ENCODE measurements around the gene GRPEL2. TPM values are rescaled to one million over a fixed set of nuclear protein-coding genes. Genes with fewer than 3 reads are reported as not detected.

GRPEL2 gene
- total RNA-seq, 1 experiment from 2014 or later: 86.6 TPM

GRCh38 chr5:149379818-149380374 lies 34.6 kb downstream of the GRPEL2 start:
- Mint-ChIP-seq H3K27me3 (ENCODE audit: insufficient read depth, unreplicated experiment) (no peaks in the 10 kb centered on the region), H3K4me1 (ENCODE audit: insufficient read depth, unreplicated experiment) (no peaks in the 10 kb centered on the region), H3K9me3 (ENCODE audit: unreplicated experiment) (no peaks in the 10 kb centered on the region), H3K36me3 (ENCODE audit: insufficient read depth, unreplicated experiment) (peaks cover 5% of the 10 kb centered on the region), H3K4me3 (ENCODE audit: unreplicated experiment) (no peak overlapping the region), H3K27ac (ENCODE audit: low read depth, unreplicated experiment) (no peak overlapping the region)
- ChIA-PET POLR2A (interaction anchor here (0.8 to 1.2 kb wide), 2 partner anchors 182 to 185 kb away, joined by 3 to 8 read pairs; no protein-coding TSS in a partner anchor), CTCF (interaction anchor here (0.5 to 46.8 kb wide), 21 partner anchors 8 to 728 kb away, joined by 3 to 1231 read pairs (median 5); partner anchors contain the start of genes CSNK1A1 and PCYOX1L)
- intact Hi-C loops (cut with micrococcal nuclease): loop anchor here (5.0 kb wide), 1 partner anchor 447 kb away; no protein-coding TSS in a partner anchor
- TF ChIP-seq CTCF (IDR thresholded peaks at IDR 0.05; ENCODE audit: unreplicated experiment): no peak
- no peak for DNase-seq (ENCODE audit: unreplicated experiment)
- no TSS peak for BruUV-seq (replicated peaks)

DNA sequence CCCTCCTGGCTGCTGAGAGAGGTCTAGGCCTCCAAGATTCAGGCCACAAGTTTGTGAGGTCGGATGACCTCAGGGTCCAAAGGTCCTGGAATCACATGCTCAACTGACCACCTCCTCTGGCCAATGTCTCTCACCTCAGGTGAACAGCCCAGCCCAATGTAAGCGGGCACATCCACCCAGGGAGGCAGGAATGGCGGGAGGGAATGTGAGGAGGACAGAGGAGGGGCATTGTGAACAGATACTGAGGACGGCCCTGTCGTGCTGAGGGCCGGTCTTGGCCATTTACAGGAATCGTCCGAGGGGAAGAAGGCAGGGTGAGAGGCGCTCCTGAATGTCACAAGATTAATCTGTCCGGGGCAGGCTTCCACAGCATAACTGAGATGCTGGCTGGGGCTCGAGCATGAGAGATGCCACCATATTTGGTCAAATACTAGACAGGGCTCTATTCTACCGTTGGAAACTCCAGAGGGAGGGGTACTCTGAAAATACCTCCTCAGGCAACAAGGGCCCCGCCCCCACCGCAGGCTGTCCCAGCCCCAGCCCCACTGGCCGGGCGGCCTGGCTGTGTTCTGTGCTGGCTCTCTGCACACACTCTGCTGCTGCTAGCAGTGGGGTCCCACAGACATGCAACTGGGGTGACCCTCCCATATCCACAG lies 35.3 kb downstream of the GRPEL2 start:
- Mint-ChIP-seq H3K27me3 (ENCODE audit: insufficient read depth, unreplicated experiment) (no peaks in the 10 kb centered on the region), H3K36me3 (ENCODE audit: insufficient read depth, unreplicated experiment) (peaks cover 5% of the 10 kb centered on the region), H3K9me3 (ENCODE audit: unreplicated experiment) (no peaks in the 10 kb centered on the region), H3K4me3 (ENCODE audit: unreplicated experiment) (no peak overlapping the region), H3K4me1 (ENCODE audit: insufficient read depth, unreplicated experiment) (no peaks in the 10 kb centered on the region), H3K27ac (ENCODE audit: low read depth, unreplicated experiment) (no peak overlapping the region)
- TF ChIP-seq CTCF (IDR thresholded peaks at IDR 0.05; ENCODE audit: unreplicated experiment): no peak
- no peak for DNase-seq (ENCODE audit: unreplicated experiment)
- ChIA-PET CTCF (interaction anchor here (0.5 to 46.8 kb wide), 51 partner anchors 9 to 727 kb away, joined by 3 to 1231 read pairs (median 5); partner anchors contain the start of genes CSNK1A1, GRPEL2 and PCYOX1L), POLR2A (interaction anchor here (0.8 to 2.2 kb wide), 3 partner anchors 182 to 185 kb away, joined by 3 to 12 read pairs (median 8); no protein-coding TSS in a partner anchor)
- intact Hi-C loops (cut with micrococcal nuclease): loop anchor here (5.0 kb wide), 1 partner anchor 447 kb away; no protein-coding TSS in a partner anchor
- no TSS peak for BruUV-seq (replicated peaks)

DNA sequence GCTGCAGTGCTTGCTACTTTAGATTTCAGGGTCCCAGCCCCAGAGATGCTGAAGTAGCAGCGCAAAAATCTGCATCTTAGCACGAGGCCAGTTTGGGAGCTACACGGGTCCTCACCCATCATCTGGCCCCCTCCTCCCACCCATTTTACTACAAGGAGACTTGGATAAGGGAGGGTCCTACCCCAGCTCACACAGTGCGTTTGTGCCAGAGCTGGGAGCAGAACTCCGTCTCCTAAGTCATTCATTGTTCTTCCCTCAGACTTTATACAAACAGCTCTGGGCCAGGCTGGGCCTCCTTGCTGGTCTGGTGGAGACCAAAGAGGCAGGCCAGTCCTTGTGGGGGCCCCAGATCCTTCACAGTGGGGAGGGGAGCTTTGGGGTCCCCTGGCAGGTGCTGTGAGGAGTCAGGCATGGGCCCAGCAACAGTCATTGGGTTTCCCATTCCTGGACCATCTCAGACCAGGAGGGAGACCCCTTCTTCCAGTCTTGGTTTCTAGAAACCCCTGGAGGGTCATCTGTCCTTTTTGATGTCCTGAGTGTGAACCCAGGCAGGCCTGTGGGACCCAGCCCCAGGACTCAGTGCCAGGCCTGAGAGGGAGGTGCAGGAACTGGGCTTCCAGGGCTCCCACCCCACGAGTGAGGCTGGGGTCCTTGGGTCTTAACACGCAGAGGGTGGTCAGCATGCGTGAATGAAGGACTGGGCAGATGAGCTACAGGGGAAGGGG lies 36.1 kb downstream of the GRPEL2 start:
- Mint-ChIP-seq H3K4me3 (ENCODE audit: unreplicated experiment) (no peak overlapping the region), H3K36me3 (ENCODE audit: insufficient read depth, unreplicated experiment) (peaks cover 5% of the 10 kb centered on the region), H3K27me3 (ENCODE audit: insufficient read depth, unreplicated experiment) (no peaks in the 10 kb centered on the region), H3K9me3 (ENCODE audit: unreplicated experiment) (no peaks in the 10 kb centered on the region), H3K27ac (ENCODE audit: low read depth, unreplicated experiment) (no peak overlapping the region), H3K4me1 (ENCODE audit: insufficient read depth, unreplicated experiment) (no peaks in the 10 kb centered on the region)
- intact Hi-C loops (cut with micrococcal nuclease): loop anchor here (5.0 kb wide), 1 partner anchor 446 kb away; no protein-coding TSS in a partner anchor
- POLR2A ChIA-PET: interaction anchor here (1.1 to 2.2 kb wide), 2 partner anchors 57 to 181 kb away, joined by 4 to 12 read pairs; no protein-coding TSS in a partner anchor
- CTCF ChIA-PET: interaction anchor here (0.5 to 27.0 kb wide), 71 partner anchors 9 to 242 kb away, joined by 3 to 662 read pairs (median 4); partner anchors contain the start of genes CSNK1A1, GRPEL2 and PCYOX1L
- no peak for TF ChIP-seq CTCF (IDR thresholded peaks at IDR 0.05; ENCODE audit: unreplicated experiment)
- no TSS peak for BruUV-seq (replicated peaks)
- DNase-seq (ENCODE audit: unreplicated experiment): no peak

Measured in MCF 10A (cell line).